ENCODE data around the gene CS.

- TF ChIP-seq EZH2 (IDR thresholded peaks at IDR 0.05; ENCODE audit: insufficient read depth, low read length) (no peak), CTCF (IDR thresholded peaks at IDR 0.05; ENCODE audit: insufficient read depth, low read depth, low read length) (no peak)
These were observed 10.9 kb upstream of the CS start for GRCh38 chr12:56311003-56311402.

All from astrocyte (in vitro differentiated cells and primary cell).